Fibroblast of skin of left quadriceps (primary cell): ENCODE data around the gene SHQ1.
"Not testable (repeated sequence)": the region's sequence is repeated elsewhere in the genome, so short reads cannot be mapped to it uniquely, and the experiment has no call there.

Source experiments
- DNase-seq, 2 experiments: peaks; one replicate each; pipeline ENCODE4 v3.0.0-alpha.2; 2013; ENCODE audit warnings: low read depth in 2 of 2

Gene SHQ1

GRCh38 chr3:72719137-72719536 is 129.1 kb downstream of the SHQ1 start:
- no peak for DNase-seq

GRCh38 chr3:72714135-72714534 is 134.1 kb downstream of the SHQ1 start:
- not testable (repeated sequence) for DNase-seq

- not testable (repeated sequence) for DNase-seq
Measured at GRCh38 chr3:72710471-72710870, 137.8 kb downstream of the SHQ1 start.

GRCh38 chr3:72708441-72708840 is 139.8 kb downstream of the SHQ1 start:
- DNase-seq = no peak

- DNase-seq = no peak
Measured at GRCh38 chr3:72702997-72703396, 145.2 kb downstream of the SHQ1 start.

- no peak for DNase-seq
Measured at GRCh38 chr3:72702390-72702789, 145.9 kb downstream of the SHQ1 start.

GRCh38 chr3:72700106-72700505 is 148.1 kb downstream of the SHQ1 start:
- DNase-seq = no peak

GRCh38 chr3:72699631-72700030 is 148.6 kb downstream of the SHQ1 start:
- DNase-seq = no peak
